CD4-positive, alpha-beta T cell treated with Interleukin-10 for 1 hour (primary cell): Measurements from ENCODE around the gene ASB1.

ENCODE experiments used
- DNase-seq: peaks from one replicate; pipeline ENCODE4 v3.0.0-alpha.2; 2020

Gene ASB1

DNA sequence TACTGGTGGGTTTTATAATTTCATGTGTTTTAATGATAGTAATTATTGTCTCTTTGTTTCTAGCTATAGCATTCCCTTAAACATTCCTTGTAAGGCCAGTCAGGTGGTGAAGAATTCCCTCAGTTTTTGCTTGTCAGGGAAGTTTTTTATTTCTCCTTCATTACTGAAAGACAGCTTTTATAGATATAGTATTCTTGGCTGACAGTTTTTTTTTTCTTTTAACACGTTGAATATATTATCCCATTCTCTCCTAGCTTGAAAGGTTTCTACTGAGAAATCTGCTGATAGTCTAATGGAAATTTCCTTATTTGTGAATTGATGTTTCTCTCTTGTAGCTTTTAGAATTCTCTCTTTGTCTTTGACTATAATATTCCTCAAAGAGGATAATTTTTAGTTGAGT, 46.8 kb downstream of the ASB1 start:
- no peak for DNase-seq

DNA sequence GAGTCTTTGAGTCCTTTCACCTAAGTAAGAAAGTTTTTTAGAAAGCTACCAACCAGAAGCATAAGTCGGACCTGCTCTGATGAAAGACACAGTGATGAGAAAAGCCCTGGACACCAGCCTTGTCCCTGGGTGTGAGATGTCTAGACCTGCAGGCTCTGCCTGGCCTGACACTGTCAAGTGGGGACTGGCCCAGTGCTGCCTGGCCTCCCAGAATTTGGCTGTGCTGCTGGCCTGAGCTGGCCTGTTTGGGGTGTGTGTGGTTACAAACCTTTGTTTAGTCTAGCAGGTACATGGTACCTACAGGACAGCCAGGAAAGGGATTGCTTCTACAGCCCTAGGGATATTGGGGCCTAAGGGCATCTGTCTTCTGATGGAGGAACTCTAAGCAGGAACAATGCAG, 48.3 kb downstream of the ASB1 start:
- no peak for DNase-seq

DNA sequence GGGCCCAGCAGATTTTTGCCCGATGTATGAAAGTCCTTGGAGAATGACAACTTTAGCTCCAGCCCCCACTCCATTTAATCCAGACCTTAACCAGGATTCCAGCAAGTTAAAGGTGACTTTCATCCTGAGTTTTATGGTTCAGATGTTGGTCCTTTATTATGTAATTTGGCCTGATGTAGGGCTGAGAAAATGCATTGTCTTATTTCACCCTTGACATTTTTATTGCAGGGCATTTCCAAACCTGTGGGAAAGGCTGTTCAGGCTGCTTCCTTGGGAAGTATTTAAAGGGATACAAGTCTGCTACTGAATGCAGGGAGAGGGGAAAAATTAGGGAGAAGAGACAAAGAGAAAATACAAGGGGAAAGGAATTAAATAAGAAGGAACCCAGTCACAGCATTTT, 48.8 kb downstream of the ASB1 start:
- DNase-seq, result no peak

DNA sequence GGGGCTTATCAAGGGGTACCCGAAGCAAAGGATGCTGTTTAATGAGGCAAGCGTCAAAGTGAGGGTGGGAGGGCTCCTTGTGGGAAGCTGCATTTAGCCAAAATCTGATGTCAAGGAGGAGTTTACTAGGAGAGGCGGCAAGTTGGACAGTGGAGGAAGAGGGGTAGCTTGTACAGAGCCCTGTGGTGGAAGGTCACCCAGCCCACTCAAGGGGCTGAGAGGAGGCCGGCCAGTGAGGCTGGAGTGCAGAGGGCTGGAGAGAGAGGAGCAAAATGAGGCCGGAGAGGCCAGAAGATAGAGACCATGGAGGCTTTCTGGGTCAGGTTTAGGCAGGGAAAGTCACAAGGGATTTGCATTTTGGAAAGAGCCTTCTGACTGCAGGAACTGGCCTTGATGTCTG, 49.5 kb downstream of the ASB1 start:
- no peak for DNase-seq

DNA sequence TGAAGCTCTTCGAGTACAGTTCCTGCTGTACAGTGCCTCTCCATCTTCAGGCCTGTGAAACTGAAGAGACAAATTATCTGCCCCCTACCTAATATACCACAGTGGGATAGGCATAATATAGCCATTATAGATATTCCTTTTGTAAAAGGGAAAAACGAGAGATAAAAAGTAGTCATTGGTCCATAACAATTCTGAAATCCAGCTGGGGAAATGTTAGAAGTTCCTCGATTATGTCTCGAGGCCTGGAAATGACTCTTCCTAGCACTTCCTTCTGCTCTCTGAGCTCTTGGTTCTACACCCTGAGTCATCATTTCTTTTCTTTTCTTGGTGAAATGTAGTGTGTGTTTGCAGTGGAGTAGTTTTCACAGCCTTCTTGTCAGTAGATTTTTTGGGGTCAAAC, 51.5 kb downstream of the ASB1 start:
- DNase-seq, result no peak

DNA sequence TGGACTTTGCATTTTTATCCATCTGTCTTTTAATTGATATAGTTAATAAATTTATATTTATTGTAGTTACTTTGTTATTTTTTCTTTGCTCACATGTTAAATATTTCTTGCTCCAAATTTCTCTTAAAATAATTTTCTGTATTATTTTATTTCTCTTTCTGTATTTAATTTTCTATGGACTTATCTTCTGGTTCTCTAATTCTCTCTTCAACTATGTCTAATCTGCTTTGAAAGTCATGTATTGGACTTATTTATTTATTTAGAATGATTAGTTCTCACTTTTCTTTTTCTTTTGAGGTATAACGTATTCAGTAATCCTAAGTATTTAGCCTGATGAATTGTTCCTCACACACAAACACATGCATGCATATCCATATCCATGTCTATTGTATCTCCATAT, 53.1 kb downstream of the ASB1 start:
- no peak for DNase-seq

DNA sequence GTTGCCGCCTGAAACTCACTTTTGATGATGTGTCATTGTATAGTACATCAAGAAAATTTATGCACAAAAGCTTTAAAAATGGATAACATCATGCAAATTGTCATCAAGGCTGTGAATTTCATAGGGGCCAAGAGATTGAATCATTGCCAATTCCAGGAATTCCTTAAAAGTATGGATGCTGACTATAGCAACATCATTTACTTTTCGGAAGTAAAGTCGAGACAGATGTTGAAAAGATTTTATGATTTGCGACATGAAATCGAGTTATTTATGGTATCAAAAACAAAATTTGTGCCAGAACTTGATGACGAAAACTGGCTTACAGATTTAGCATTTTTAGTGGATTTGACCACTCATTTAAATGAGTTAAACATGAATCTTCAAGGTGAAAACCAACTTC, 56.3 kb downstream of the ASB1 start:
- no peak for DNase-seq

DNA sequence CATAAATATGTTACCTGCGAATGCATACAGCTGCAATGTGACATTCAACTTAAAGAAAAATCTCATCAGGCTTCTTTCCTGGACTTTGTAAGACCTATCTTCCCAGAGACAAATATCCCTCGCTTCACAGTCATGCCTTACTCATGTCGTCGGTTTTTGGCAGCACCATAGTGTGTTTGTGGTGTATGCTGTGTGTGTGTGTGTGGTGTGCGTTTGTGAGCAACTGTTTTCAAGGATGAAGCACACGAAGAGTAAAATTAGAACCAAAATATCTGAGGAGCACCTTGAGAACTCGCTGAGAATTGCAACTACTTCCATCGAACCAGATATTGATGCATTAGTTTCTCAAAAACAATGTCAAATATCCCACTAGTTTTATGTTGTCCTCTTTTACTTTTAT, 56.9 kb downstream of the ASB1 start:
- no peak for DNase-seq

DNA sequence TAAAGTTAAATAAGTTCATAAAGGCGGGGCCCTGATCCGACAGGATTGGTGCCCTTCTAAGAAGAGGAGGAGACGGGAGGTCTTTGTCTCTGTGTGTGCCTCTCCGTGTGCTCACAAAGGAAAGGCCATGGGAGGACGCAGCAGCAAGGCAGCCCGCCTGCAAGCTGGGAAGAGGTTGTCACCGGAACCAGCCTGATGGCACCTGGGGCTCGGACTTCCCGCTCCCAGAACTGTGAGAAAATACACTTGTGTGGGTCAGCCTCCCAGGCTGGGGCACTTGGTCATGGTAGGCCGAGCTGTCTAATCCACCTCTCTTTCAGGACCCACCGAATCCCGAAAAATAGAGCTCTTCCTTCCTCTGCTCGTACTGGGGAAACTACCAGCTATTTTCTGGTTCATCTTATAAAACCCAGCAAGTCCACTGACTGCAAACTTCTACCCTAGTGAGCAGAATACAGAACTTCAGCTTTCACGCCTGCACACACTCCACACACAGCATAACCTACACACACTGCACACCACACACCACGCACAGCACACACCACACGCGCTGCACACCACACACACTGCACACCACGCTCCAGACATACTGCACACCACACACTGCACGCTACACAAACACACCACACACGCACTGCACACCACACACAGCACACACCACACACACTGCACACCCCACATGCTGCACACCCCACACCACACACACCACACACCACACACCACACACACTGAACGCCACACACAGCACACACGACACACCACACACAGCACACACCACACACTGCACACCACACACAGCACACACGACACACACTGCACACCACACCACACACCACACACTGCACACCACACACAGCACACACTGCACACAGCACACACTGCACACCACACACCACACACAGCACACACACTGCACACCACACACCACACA, 58.1 kb downstream of the ASB1 start:
- no peak for DNase-seq

DNA sequence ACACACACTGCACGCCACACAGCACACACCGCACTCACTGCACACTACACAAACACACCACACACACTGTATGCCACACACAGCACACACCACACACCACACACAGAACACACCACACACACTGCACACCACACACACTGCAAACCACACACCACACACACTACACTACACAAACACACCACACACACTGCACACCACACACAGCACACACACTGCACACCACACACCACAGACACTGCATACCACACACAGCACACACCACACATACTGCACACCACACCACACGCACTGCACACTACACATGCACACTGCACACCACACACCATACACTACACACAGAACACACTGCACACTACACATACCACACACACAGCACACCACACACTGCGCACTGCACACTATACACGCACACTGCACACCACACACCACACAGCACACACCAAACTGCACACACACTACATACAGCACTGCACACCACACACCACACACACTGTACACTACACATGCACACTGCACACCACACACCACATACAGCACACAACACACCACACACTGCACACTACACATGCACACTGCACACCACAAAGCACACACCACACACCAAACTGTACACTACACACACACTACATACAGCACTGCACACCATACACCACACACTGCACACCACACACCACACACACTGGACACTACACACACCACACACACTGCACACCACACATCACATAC, 59.6 kb downstream of the ASB1 start:
- DNase-seq, result no peak

DNA sequence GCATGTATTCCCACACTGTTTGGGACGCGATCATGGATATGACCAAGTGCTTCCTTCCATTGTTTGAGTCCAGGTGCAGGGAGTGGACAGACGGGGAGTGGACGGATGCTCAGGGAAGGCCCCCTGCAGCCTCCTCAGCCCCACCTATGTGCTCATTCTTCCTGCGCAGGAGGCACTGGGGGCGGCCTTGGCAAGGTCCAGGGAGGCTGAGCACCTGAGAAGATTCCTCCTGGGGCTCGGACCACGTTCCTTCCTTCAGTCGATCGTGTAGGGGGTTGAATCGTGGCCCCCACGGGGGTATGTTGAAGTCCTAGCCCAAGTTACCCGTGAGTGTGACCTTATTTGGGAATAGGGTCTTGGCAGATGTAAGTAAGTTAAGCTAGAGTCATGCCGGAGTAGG, 60.4 kb downstream of the ASB1 start:
- no peak for DNase-seq

DNA sequence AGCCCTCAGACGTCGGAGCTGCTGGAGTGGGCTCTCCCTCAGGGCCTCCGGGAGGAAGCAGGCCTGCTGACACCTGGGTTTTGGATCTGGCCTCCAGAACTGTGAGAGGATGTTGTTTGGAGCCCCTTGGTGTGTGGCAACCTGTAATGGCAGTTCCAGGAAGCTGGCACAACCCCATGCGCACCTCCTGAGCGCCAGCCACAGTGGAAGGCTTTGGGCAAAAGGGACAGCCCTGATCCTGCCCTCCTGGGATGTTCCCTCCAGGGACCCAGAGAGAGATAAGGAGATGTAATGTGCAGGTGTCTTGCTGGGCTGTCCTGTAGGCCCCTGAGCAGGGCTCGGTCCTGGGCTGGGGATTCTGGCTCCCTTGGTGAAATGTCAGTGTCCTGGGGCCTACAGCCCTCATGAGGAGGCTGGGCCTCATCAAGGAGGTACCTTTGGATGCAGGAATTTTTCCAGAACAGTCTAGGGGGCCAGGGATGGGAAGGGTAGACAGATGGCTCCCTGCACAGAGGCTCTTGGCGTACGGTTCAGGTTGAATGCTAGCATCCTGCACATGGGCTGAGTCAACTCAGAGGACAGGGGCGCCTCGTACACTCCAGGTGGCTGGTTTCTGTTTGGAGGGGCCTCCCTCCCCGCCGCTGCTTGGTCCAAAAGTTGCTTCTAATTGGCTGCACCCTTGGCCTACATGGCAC, 61.1 kb downstream of the ASB1 start:
- no peak for DNase-seq

DNA sequence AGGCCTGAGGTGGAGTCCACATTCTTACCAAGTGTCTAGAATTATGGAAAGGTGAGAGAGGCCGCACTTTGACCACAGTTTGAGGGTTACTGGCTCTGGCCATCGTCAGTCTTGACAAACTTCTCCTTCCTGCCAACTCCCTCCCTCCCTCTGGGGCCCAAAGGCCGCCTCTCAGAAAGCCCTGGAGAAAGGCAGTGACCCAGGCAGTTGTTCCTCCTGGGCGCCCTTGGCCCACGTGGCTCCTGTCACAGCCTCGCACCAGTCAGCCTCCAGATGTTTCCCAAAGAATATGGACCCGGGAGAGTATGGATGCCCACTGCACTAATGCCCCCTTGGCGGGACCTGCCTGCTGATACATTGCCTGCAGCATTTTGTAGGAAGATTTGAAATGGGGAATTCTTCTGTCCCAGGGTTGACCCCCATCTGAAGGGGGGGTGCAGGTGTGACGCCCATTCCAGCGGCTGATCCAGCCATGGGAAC, 61.7 kb downstream of the ASB1 start:
- DNase-seq, result no peak

DNA sequence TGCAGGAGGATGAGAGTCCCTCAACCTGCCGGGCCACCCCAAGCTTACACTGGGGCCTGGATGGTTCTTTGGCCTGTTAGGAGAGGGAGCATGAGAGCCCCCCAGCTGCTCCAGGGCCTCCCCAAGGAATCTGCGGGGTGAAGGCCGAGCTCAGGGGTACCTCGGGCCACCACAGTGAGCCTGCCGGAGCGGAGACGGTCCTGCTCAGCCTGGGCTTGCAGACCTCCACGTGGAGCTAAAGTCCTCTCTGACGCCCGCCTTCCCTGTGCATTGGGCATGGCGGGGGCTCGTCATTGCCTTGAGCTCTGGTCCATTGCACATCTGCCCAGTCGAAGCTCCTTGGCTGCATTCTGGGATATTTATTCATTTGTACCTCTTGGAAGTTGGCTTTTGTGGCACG, 62.7 kb downstream of the ASB1 start:
- no peak for DNase-seq

DNA sequence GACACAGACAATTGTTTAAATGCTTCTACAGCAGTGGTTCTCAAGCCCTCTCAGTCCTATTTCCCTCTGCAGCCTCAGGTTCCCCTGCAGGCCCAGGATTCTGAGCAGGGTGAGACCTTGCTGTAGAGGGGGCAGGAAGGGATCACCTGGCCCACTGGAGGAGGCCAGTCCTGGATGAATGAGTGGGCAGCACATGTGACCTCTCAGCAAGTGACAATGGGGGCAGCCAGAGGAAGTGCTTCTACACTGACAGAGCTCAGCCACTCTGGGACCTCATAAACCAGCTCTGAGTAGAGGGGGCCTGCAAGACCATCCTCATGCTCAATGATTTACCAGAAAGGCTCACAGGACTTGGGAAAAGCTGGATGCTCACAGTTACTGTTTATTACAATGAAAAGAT, 63.2 kb downstream of the ASB1 start:
- DNase-seq, result no peak

DNA sequence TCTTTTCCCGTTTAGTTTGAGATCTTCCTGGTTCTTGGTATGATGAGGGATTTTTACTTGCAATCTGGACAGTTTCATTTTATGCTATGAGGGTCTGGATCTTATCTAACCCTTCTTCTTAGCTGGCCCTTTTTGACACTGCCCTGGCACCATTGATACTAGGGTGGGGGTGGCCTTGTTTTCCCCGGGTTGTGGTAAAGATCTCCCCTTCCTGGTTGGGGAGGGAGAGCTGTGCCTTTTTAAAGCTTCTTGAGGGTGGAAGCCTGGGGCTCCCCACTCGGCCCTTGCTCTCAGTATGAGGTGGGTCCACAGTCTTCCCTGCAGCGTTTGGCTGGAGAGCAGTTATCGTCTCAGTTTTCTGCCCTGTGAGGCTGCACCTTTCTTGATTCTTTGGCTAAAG, 66.1 kb downstream of the ASB1 start:
- DNase-seq, result no peak

DNA sequence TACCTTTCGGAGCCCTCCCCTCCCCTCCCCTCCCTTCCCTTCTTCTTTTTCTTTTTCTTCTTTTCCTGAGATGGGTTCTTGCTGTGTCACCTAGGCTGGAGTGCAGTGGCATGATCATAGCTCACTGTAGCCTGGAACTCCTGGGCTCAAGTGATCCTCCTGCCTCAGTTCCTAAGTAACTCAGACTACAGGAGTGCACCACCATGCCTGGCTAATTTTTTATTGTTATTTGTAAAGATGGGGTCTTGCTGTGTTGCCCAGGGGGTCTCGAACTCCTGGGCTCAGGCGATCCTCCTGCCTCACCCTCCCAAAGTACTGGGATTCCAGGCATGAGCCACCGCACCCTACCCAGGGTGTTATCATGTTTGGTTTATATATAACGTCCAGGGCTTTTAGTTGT, 66.7 kb downstream of the ASB1 start:
- no peak for DNase-seq

DNA sequence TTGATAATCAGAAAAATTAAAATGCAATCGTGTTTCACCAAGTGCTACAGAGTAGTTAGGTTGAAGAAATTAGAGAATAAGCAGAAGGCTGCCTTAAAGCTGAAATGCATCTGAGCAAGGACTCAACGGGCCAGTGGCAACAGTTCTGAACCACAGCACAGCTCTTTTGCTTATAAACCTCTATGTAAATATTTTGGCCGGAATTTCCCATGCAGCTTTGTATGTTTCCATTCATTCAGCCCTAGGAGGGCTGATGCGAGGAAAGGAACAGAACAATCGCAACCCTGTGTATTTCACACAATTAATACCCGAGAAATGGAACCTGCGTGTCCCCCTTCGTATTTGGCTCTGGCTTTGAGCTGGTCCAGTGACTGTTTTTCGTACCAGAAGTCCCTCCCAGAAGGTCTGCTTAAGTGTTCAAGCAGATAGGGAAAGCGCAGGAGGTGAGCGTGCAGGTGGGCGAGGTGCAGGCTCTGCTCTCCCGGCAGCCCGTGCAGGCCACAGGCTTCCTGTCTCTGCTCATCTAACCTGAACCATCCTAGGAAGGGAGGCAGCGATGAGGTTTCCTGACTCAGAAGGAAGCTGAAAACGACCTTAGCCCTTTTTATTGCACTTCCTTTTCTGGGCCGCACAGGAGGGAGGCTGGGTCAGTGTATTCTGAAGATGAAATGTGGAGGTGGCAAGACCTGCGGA, 67.3 kb downstream of the ASB1 start:
- DNase-seq, result peak; percentile 7

DNA sequence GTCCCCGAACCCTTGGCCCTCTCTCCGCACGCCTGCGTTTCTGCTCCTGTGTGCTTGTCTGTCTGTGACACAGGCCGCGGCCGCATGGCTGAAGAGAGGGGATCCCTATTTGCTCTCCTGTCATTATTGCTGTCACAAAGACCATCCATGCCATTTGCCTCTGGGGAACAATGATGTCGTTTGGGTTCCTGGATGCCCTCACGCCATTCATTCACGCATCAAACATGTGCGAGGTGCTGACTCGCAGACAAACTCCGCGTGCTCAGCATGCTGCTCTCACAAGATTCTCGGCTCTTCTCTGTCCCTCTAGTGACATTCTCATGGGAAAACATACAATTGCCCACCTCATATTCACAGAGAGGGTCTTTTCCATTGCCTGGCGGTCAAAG, 67.8 kb downstream of the ASB1 start:
- DNase-seq, result no peak

DNA sequence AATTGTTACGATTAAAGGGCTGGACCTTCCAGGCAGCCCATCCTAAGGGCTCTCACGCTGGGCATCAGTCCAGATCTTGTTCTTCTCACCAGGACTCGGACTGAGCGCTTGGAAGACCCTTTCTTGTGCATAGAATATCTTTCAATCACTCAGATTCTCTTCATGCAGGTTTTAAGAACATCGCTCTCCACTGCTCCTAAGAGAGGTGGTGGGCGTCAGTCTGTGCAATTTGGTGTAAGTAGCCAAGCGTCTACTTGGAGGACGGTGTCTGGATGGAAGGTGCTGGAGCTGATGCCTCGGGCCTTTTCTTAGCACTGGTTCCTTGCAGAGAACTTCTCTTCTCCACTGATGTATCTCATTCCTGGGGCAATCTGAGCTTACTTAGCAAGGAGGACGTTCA, 68.7 kb downstream of the ASB1 start:
- no peak for DNase-seq

DNA sequence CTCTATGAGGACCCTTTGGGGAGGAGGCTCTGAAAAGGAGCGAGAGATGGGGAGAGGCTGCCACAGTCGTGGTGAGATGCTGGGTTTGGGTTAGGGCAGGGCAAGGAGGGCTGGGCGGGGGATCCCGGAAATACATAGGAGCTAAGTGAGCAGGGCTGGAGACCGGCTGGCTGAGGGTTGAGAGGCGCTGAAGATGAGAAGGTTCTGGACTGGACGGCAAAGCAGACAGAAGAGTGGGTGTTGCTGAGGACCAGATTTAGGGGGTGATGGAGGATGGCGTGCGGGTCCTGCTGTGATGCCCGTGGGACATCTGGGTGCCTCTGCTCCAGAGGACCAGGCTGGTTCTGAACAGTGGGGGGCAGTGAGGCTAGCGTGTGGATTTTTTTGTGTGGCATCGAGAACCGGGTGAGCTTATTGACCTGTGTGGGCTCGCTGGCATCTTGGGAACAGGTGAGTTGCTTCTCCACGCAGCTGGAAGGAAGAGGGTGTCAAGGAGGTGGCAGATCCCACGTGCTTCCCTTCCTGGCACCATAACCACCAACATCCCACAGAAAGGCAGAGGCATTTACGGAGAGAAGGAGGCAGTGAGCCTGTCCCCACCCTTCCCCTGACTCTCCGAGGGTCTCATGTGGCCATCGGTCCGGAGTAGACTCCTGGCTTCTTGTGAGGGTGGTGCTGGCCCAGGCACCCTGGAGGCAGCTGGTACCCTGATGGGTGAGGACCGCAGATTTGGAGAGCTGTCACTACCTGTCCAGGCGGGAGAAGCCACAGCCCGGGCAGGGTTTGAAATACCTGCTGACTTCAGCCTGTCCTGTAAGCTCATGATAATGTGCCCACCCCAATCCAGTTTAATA, 70.3 kb downstream of the ASB1 start:
- DNase-seq, result no peak

DNA sequence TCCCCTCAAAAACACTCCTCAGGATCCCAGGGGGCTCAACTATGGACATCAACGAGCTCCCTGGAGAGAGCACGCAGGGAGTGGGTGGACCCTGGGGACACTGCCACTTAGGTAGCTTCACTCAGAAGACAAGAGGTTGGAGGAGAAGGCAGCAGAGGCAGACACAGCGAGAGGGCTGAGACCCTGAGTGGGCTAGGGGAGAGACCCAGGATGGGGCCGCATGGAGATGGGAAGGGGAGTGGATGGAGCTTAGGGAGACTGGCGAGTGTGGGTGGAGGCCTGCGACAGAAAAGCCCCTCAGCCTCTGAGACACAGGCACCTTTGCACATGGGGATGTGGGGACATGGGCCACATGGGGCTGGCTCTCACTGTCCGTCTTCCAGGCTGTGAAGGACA, 70.9 kb downstream of the ASB1 start:
- DNase-seq, result no peak
